ENCODE measurements around the gene EFTUD2.

DNA sequence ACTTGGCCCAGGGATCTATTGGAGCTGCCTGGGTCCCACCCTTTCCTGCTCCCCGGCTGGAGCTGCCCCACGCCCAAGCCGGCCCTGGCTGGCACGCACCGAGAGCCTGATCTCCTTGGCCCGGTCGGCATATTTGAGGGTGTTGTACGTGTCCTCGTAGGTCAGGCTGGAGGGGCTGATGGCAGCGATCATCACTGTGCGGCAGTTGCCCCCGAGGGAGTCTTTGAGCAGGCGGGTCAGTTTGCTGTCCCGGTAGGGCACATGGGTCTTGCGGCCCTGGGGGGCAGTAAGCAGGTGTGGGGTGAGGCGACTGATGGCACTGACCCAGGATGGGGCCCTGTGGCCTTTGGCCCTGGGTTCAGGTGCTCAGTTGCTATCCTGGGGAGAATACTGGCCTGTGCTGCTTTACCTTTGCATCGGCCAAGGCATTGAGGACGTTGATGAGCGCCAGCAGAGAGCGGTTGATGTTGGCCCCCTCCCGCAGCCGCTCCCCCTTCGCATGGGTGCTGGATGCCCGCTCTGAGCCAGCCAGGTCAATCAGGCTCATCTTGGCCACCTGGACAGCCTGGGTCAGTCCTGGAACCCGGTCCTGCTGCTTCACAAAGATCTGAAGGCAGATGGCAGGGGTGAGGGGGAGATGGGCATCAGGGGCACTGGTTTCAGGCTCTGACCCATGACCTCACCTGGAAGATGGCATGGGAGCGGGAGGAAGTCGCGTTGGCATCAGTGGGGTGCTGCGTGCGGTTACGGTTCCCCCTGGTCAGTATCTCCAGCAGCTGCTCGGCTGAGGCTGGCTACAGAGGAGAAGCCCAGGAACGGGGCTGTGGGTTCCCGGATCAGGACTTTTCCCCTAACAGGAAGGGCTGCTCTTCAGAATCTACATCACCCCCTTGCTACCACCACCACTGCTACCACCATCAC, 34.8 kb upstream of the EFTUD2 start:
- TF ChIP-seq POLR2A (IDR thresholded peaks at IDR 0.05) (no peak), EP300 (IDR thresholded peaks at IDR 0.05) (no peak)
- TF ChIP-seq, protein P1, sequence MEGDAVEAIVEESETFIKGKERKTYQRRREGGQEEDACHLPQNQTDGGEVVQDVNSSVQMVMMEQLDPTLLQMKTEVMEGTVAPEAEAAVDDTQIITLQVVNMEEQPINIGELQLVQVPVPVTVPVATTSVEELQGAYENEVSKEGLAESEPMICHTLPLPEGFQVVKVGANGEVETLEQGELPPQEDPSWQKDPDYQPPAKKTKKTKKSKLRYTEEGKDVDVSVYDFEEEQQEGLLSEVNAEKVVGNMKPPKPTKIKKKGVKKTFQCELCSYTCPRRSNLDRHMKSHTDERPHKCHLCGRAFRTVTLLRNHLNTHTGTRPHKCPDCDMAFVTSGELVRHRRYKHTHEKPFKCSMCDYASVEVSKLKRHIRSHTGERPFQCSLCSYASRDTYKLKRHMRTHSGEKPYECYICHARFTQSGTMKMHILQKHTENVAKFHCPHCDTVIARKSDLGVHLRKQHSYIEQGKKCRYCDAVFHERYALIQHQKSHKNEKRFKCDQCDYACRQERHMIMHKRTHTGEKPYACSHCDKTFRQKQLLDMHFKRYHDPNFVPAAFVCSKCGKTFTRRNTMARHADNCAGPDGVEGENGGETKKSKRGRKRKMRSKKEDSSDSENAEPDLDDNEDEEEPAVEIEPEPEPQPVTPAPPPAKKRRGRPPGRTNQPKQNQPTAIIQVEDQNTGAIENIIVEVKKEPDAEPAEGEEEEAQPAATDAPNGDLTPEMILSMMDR (IDR thresholded peaks at IDR 0.05), result no peak
